B cell (primary cell): ENCODE results near the gene IL1RAPL1. TPM values are rescaled to one million over a fixed set of nuclear protein-coding genes. Genes with fewer than 3 reads are reported as not detected.
"Not testable (repeated sequence)": the region's sequence is repeated elsewhere in the genome, so short reads cannot be mapped to it uniquely, and the experiment has no call there.

Source experiments
- ATAC-seq: fragments of 200-7000 bp; cut with Tn5 transposase; one replicate; pipeline ENCODE4 v1.10.0; 2021; ENCODE audit warnings: low read depth, mild to moderate bottlenecking, moderate number of reproducible peaks, moderate library complexity
- CTCF ChIA-PET: fragments of 350-600 bp; sonication (Branson Sonifier 250); formaldehyde crosslinking; loops from one replicate; lab custom pipeline; 2021; ENCODE audit warnings: antibody characterized with exemption, inconsistent platforms; lab: Charles Lee
- POLR2A ChIA-PET: fragments of 350-600 bp; sonication (Branson Sonifier 250); formaldehyde crosslinking; loops from one replicate; lab custom pipeline; 2021; ENCODE audit warnings: antibody characterized with exemption; lab: Charles Lee
- DNase-seq: peaks from one replicate; pipeline ENCODE4 v3.0.0; 2013
- H2AFZ ChIP-seq: 2 replicates; pipeline ENCODE4 v1.6.1; 2012; ENCODE audit warnings: mild to moderate bottlenecking, low read depth, low read length; ENCODE audit not compliant: insufficient read depth, poor library complexity, severe bottlenecking
- H3K27ac ChIP-seq, 2 donors: 1 replicate in 1 of 2; 2 replicates in 1 of 2; pipeline ENCODE4 v1.5.1; 2012 to 2013; ENCODE audit warnings: low read length in 2 of 2, mild to moderate bottlenecking in 2 of 2, moderate library complexity in 1 of 2
- H3K27me3 ChIP-seq, 4 experiments: fragments of 200-600 bp in 1 of 4; sonication (generic) in 1 of 4; replicated peaks in 1 of 4; 1 replicate in 2 of 4; 2 replicates in 2 of 4; pipeline versions ENCODE4 v1.6.1 to v1.7.0; 2013 to 2016; ENCODE audit warnings: low read length in 3 of 4, mild to moderate bottlenecking in 2 of 4, mixed read lengths in 1 of 4, moderate library complexity in 1 of 4; ENCODE audit not compliant: insufficient read depth in 4 of 4, control insufficient read depth in 3 of 4; ENCODE audit errors: control extremely low read depth in 1 of 4
- H3K36me3 ChIP-seq, 2 experiments: replicated peaks in 1 of 2; 1 replicate in 1 of 2; 2 replicates in 1 of 2; pipeline versions ENCODE4 v1.6.1 to v1.7.1; 2013; ENCODE audit warnings: low read length in 1 of 2; ENCODE audit not compliant: insufficient read depth in 2 of 2, control insufficient read depth in 1 of 2; ENCODE audit errors: control extremely low read depth in 1 of 2, extremely low read depth in 1 of 2
- H3K4me1 ChIP-seq, 2 donors: fragments of 200-600 bp in 1 of 2; sonication (generic) in 1 of 2; 1 replicate in 1 of 2; 2 replicates in 1 of 2; pipeline versions ENCODE4 v1.5.1 to v1.6.1; 2013 to 2017; ENCODE audit warnings: low read length in 2 of 2; ENCODE audit not compliant: control insufficient read depth in 2 of 2, insufficient read depth in 2 of 2
- H3K4me2 ChIP-seq: replicated peaks from 2 replicates; pipeline ENCODE3; 2012; ENCODE audit warnings: mild to moderate bottlenecking, low read depth, low read length; ENCODE audit not compliant: poor library complexity, severe bottlenecking
- H3K4me3 ChIP-seq, 5 experiments: fragments of 200-600 bp in 1 of 5; sonication (generic) in 1 of 5; 1 replicate in 3 of 5; 2 replicates in 2 of 5; pipeline versions ENCODE4 v1.5.1 to v1.7.0; 2011 to 2016; ENCODE audit warnings: low read length in 4 of 5, mild to moderate bottlenecking in 4 of 5, low read depth in 2 of 5, control low read depth in 1 of 5, moderate library complexity in 1 of 5; ENCODE audit not compliant: insufficient read depth in 1 of 5; ENCODE audit errors: control extremely low read depth in 1 of 5, extremely low read depth in 1 of 5
- H3K79me2 ChIP-seq: fragments of 200-600 bp; sonication (generic); one replicate; pipeline ENCODE4 v1.6.0; 2016; ENCODE audit warnings: low read length; ENCODE audit not compliant: control insufficient read depth, insufficient read depth
- H3K9ac ChIP-seq: fragments of 200-600 bp; sonication (generic); 2 replicates; pipeline ENCODE4 v1.6.1; 2017; ENCODE audit warnings: mild to moderate bottlenecking, low read length, moderate library complexity
- H3K9me3 ChIP-seq, 3 donors: one replicate each; pipeline versions ENCODE4 v1.6.1 to v1.7.1; 2013; ENCODE audit warnings: low read length in 2 of 3; ENCODE audit not compliant: control insufficient read depth in 2 of 3, insufficient read depth in 1 of 3; ENCODE audit errors: control extremely low read depth in 1 of 3
- H4K20me1 ChIP-seq: 2 replicates; pipeline ENCODE4 v1.6.0; 2012; ENCODE audit warnings: mild to moderate bottlenecking, low read length; ENCODE audit not compliant: insufficient read depth, control insufficient read depth, poor library complexity, severe bottlenecking
- H3K27ac Mint-ChIP-seq: one replicate; pipeline ENCODE4 v1.8.0; 2021; ENCODE audit warnings: mixed read lengths
- H3K27me3 Mint-ChIP-seq: one replicate; pipeline ENCODE4 v1.8.0; 2021; ENCODE audit warnings: mixed read lengths
- H3K4me1 Mint-ChIP-seq: one replicate; pipeline ENCODE4 v1.8.0; 2021; ENCODE audit warnings: mixed read lengths
- H3K4me3 Mint-ChIP-seq: one replicate; pipeline ENCODE4 v1.8.0; 2021; ENCODE audit warnings: mixed read lengths
- H3K9me3 Mint-ChIP-seq: one replicate; pipeline ENCODE4 v1.8.0; 2022; ENCODE audit warnings: mixed read lengths; ENCODE audit not compliant: insufficient read depth
- EZH2 ChIP-seq: IDR thresholded peaks from 2 replicates; pipeline ENCODE4 v1.6.1; 2012; ENCODE audit warnings: borderline replicate concordance, low read depth, mild to moderate bottlenecking, moderate library complexity, low read length; ENCODE audit not compliant: insufficient read depth, poor library complexity, severe bottlenecking
- WGBS: methylation state at CpG from one replicate; pipeline ENCODE4 v1.1.5; 2013; ENCODE audit warnings: missing lambda C conversion rate; ENCODE audit not compliant: insufficient coverage; 5-methylcytosine and 5-hydroxymethylcytosine counted together
- intact Hi-C: fragments of 100-400 bp; cut with micrococcal nuclease; formaldehyde crosslinking; loops from one replicate; pipeline ENCODE4 v1.10.0; 2022
- polyA plus RNA-seq: library from polyadenylated mRNA; depleted of rRNA; stranded (reverse); fragments of >200 nt; gene quantifications from 2 replicates; pipeline ENCODE4 v1.2.3, GENCODE V29; 2012
- total RNA-seq, 2 donors: library from RNA; stranded (reverse); fragments of 120-200 nt in 1 of 2; gene quantifications; 1 replicate in 1 of 2; 2 replicates in 1 of 2; pipeline versions ENCODE4 v1.2.3 to v1.2.4, GENCODE V29; 2013 to 2022
- TF ChIP-seq, protein P1 (sequence below): fragments of 200-600 bp; IDR thresholded peaks from one replicate; pipeline ENCODE4 v1.8.0; 2022; ENCODE audit warnings: antibody characterized with exemption, mild to moderate bottlenecking

IL1RAPL1 gene
- total and polyA plus RNA-seq, 2 donors (not counting 1 experiment from before 2014, with no cell fraction given), result not detected

GRCh38 chrX:29113221-29113620, 526.0 kb downstream of the IL1RAPL1 start:
- Mint-ChIP-seq H3K27ac (no peak overlapping the region), H3K27me3 (no peaks in the 10 kb centered on the region), H3K4me1 (no peaks in the 10 kb centered on the region), H3K9me3 (no peaks in the 10 kb centered on the region), H3K4me3 (no peak overlapping the region)
- H3K9me3 ChIP-seq, result no peaks in the 10 kb centered on the region
- no peaks in the 10 kb centered on the region for H3K27me3 ChIP-seq
- H2AFZ ChIP-seq, result no peak overlapping the region
- H3K79me2 ChIP-seq, result no peaks in the 10 kb centered on the region
- ATAC-seq, result no peak
- H3K27ac ChIP-seq, result no peak overlapping the region
- H4K20me1 ChIP-seq, result no peaks in the 10 kb centered on the region
- CTCF ChIA-PET, result no interaction called here
- POLR2A ChIA-PET, result no interaction called here
- no peak for DNase-seq
- no peaks in the 10 kb centered on the region for H3K36me3 ChIP-seq
- H3K4me2 ChIP-seq, result no peak overlapping the region
- no peak overlapping the region for H3K9ac ChIP-seq
- intact Hi-C loops, result no loop called here
- TF ChIP-seq, protein P1, sequence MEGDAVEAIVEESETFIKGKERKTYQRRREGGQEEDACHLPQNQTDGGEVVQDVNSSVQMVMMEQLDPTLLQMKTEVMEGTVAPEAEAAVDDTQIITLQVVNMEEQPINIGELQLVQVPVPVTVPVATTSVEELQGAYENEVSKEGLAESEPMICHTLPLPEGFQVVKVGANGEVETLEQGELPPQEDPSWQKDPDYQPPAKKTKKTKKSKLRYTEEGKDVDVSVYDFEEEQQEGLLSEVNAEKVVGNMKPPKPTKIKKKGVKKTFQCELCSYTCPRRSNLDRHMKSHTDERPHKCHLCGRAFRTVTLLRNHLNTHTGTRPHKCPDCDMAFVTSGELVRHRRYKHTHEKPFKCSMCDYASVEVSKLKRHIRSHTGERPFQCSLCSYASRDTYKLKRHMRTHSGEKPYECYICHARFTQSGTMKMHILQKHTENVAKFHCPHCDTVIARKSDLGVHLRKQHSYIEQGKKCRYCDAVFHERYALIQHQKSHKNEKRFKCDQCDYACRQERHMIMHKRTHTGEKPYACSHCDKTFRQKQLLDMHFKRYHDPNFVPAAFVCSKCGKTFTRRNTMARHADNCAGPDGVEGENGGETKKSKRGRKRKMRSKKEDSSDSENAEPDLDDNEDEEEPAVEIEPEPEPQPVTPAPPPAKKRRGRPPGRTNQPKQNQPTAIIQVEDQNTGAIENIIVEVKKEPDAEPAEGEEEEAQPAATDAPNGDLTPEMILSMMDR, result no peak
- TF ChIP-seq EZH2, result no peak
- H3K4me3 ChIP-seq, result no peak overlapping the region
- no CpG with 5 or more reads among the region's 1 CpG for WGBS
- no peaks in the 10 kb centered on the region for H3K4me1 ChIP-seq

DNA sequence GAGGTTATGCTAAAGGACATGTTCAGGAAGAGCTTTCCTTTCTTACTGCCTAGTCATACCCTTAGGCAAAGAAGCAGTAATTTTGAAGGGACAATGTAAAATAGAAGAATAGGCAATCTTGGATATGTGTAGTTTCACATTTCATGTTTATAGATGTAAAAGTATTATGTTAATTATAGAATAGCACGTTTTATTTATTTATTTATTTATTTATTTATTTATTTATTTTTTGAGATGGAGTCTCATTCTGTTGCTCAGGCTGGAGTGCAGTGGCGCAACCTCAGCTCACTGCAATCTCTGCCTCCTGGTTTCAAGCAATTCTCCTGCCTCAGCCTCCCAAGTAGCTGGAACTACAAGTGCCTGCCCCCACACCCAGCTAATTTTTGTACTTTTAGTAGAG, 535.6 kb downstream of the IL1RAPL1 start:
- H3K27me3 ChIP-seq, H3K4me1 ChIP-seq, H3K36me3 ChIP-seq, H3K9me3 Mint-ChIP-seq, H3K4me2 ChIP-seq, H4K20me1 ChIP-seq, H3K79me2 ChIP-seq, H3K27me3 Mint-ChIP-seq, H3K27ac Mint-ChIP-seq, H3K4me1 Mint-ChIP-seq, H2AFZ ChIP-seq, H3K27ac ChIP-seq, H3K4me3 Mint-ChIP-seq, POLR2A ChIA-PET, intact Hi-C loops, H3K9me3 ChIP-seq, CTCF ChIA-PET, DNase-seq, H3K4me3 ChIP-seq, H3K9ac ChIP-seq, ATAC-seq: not testable (repeated sequence)
- WGBS, result no CpG with 5 or more reads among the region's 2 CpGs
